Activated CD4-positive, alpha-beta T cell treated with anti-CD3 and anti-CD28 coated beads for 36 hours (primary cell): ENCODE data around the gene TXNRD2. TPM values are rescaled to one million over a fixed set of nuclear protein-coding genes. Genes with fewer than 3 reads are reported as not detected.

ENCODE experiments used
- ATAC-seq: fragments of 200-7000 bp; cut with Tn5 transposase; one replicate; pipeline ENCODE4 v1.10.0; 2021; ENCODE audit warnings: mild to moderate bottlenecking, moderate library complexity
- CTCF ChIA-PET: fragments of 350-600 bp; sonication (Branson Sonifier 250); formaldehyde crosslinking; loops from one replicate; lab custom pipeline; 2021; ENCODE audit warnings: antibody characterized with exemption; lab: Charles Lee
- POLR2A ChIA-PET: fragments of 350-600 bp; sonication (Branson Sonifier 250); formaldehyde crosslinking; loops from one replicate; lab custom pipeline; 2021; ENCODE audit warnings: antibody characterized with exemption, inconsistent platforms; lab: Charles Lee
- DNase-seq: peaks from one replicate; pipeline ENCODE4 v3.0.0-alpha.2; 2020
- H3K27ac Mint-ChIP-seq: one replicate; pipeline ENCODE4 v1.8.0; 2021; ENCODE audit warnings: mixed read lengths
- H3K27me3 Mint-ChIP-seq: one replicate; pipeline ENCODE4 v1.8.0; 2021; ENCODE audit warnings: mixed read lengths
- H3K36me3 Mint-ChIP-seq: one replicate; pipeline ENCODE4 v1.8.0; 2021; ENCODE audit warnings: low read depth, mixed read lengths
- H3K4me1 Mint-ChIP-seq: one replicate; pipeline ENCODE4 v1.8.0; 2021; ENCODE audit warnings: mixed read lengths
- H3K4me3 Mint-ChIP-seq: one replicate; pipeline ENCODE4 v1.8.0; 2021; ENCODE audit warnings: mild to moderate bottlenecking, moderate library complexity, mixed read lengths
- H3K9me3 Mint-ChIP-seq: one replicate; pipeline ENCODE4 v1.8.0; 2021; ENCODE audit warnings: low read depth, mixed read lengths
- intact Hi-C, 2 experiments: fragments of 100-400 bp; cut with DNase I in 1 of 2; cut with micrococcal nuclease in 1 of 2; formaldehyde crosslinking; loops; one replicate each; pipeline versions ENCODE4 v1.14.2 to v1.15.1; 2022 to 2024; cut with DNase I, micrococcal nuclease
- total RNA-seq, 2 experiments: library from RNA; stranded (reverse); gene quantifications; one replicate each; pipeline ENCODE4 v1.2.3, GENCODE V29; 2021

TXNRD2 gene
- total RNA-seq, 2 experiments from 2014 or later, result 24.1 to 25.3 TPM

- peaks cover 6% of the 10 kb centered on the region for H3K4me1 Mint-ChIP-seq
- CTCF ChIA-PET, result interaction anchor here (0.9 kb wide), 1 partner anchor 25 kb away, joined by 3 read pairs; no protein-coding TSS in a partner anchor
- peaks cover 1% of the 10 kb centered on the region for H3K36me3 Mint-ChIP-seq
Measured at GRCh38 chr22:19978748-19979147, 37.1 kb upstream of the TXNRD2 start.

GRCh38 chr22:19977296-19978243, 36.0 kb upstream of the TXNRD2 start:
- ATAC-seq, result no peak
- Mint-ChIP-seq H3K4me3 (no peak overlapping the region), H3K36me3 (peaks cover 1% of the 10 kb centered on the region), H3K27me3 (no peaks in the 10 kb centered on the region), H3K4me1 (peaks cover 6% of the 10 kb centered on the region), H3K27ac (no peak overlapping the region), H3K9me3 (no peaks in the 10 kb centered on the region)
- ChIA-PET CTCF (interaction anchor here (0.6 kb wide), 1 partner anchor 14 kb away, joined by 3 read pairs; no protein-coding TSS in a partner anchor), POLR2A (no interaction called here)
- no peak for DNase-seq
- intact Hi-C loops, result loop anchor here in 1 of 2 experiments (10.0 kb wide), 1 partner anchor 317 kb away; no protein-coding TSS in a partner anchor

More at GRCh38 chr22:19978748-19979147, 37.1 kb upstream of the TXNRD2 start:
- POLR2A ChIA-PET, result no interaction called here
- Mint-ChIP-seq H3K27me3 (no peaks in the 10 kb centered on the region), H3K4me3 (no peak overlapping the region), H3K27ac (no peak overlapping the region), H3K9me3 (no peaks in the 10 kb centered on the region)
- ATAC-seq (no peak), DNase-seq (no peak)
- intact Hi-C loops, result loop anchor here in 1 of 2 experiments (10.0 kb wide), 1 partner anchor 316 kb away; no protein-coding TSS in a partner anchor

- Mint-ChIP-seq H3K9me3 (no peaks in the 10 kb centered on the region), H3K4me1 (peaks cover 6% of the 10 kb centered on the region), H3K36me3 (peaks cover 1% of the 10 kb centered on the region), H3K4me3 (no peak overlapping the region), H3K27me3 (no peaks in the 10 kb centered on the region), H3K27ac (peak overlapping the region; percentile 17)
- ATAC-seq (no peak), DNase-seq (no peak)
- ChIA-PET POLR2A (no interaction called here), CTCF (no interaction called here)
- intact Hi-C loops, result loop anchor here in 1 of 2 experiments (10.0 kb wide), 1 partner anchor 318 kb away; no protein-coding TSS in a partner anchor
Measured at GRCh38 chr22:19976671-19977070, 35.1 kb upstream of the TXNRD2 start.

- POLR2A ChIA-PET, result interaction anchor here (0.9 kb wide), 1 partner anchor 38 kb away, joined by 3 read pairs; no protein-coding TSS in a partner anchor
- H3K27me3 Mint-ChIP-seq, result no peaks in the 10 kb centered on the region
- peaks cover 1% of the 10 kb centered on the region for H3K36me3 Mint-ChIP-seq
- H3K4me1 Mint-ChIP-seq, result peaks cover 9% of the 10 kb centered on the region
- H3K27ac Mint-ChIP-seq, result no peak overlapping the region
- H3K4me3 Mint-ChIP-seq, result no peak overlapping the region
- CTCF ChIA-PET, result no interaction called here
- no peak for DNase-seq
- no peaks in the 10 kb centered on the region for H3K9me3 Mint-ChIP-seq
- ATAC-seq, result no peak
- intact Hi-C loops, result loop anchor here in 1 of 2 experiments (10.0 kb wide), 1 partner anchor 319 kb away; no protein-coding TSS in a partner anchor
Measured at GRCh38 chr22:19975707-19976035, 34.1 kb upstream of the TXNRD2 start.

GRCh38 chr22:19974935-19975706, 33.5 kb upstream of the TXNRD2 start:
- ATAC-seq, result no peak
- Mint-ChIP-seq H3K36me3 (peaks cover under 1% of the 10 kb centered on the region), H3K4me1 (peaks cover 11% of the 10 kb centered on the region), H3K9me3 (no peaks in the 10 kb centered on the region), H3K27me3 (no peaks in the 10 kb centered on the region), H3K4me3 (no peak overlapping the region), H3K27ac (no peak overlapping the region)
- intact Hi-C loops, result loop anchor here in 1 of 2 experiments (10.0 kb wide), 1 partner anchor 320 kb away; no protein-coding TSS in a partner anchor
- ChIA-PET CTCF (interaction anchor here (1.2 kb wide), 1 partner anchor 10 kb away, joined by 3 read pairs; no protein-coding TSS in a partner anchor), POLR2A (interaction anchor here (0.9 kb wide), 1 partner anchor 38 kb away, joined by 3 read pairs; no protein-coding TSS in a partner anchor)
- DNase-seq, result no peak

GRCh38 chr22:19974268-19974861, 32.7 kb upstream of the TXNRD2 start:
- Mint-ChIP-seq H3K9me3 (no peaks in the 10 kb centered on the region), H3K4me3 (no peak overlapping the region), H3K27me3 (no peaks in the 10 kb centered on the region), H3K36me3 (no peaks in the 10 kb centered on the region), H3K27ac (no peak overlapping the region), H3K4me1 (peaks cover 11% of the 10 kb centered on the region)
- intact Hi-C loops, result loop anchor here in 1 of 2 experiments (10.0 kb wide), 1 partner anchor 320 kb away; no protein-coding TSS in a partner anchor
- ATAC-seq (peak; percentile 34), DNase-seq (peak; percentile 25)
- ChIA-PET POLR2A (no interaction called here), CTCF (interaction anchor here (0.5 to 1.2 kb wide), 3 partner anchors 9 to 232 kb away, joined by 3 read pairs; no protein-coding TSS in a partner anchor)

- Mint-ChIP-seq H3K4me3 (no peak overlapping the region), H3K36me3 (no peaks in the 10 kb centered on the region), H3K27me3 (no peaks in the 10 kb centered on the region), H3K27ac (no peak overlapping the region), H3K4me1 (peaks cover 11% of the 10 kb centered on the region), H3K9me3 (no peaks in the 10 kb centered on the region)
- DNase-seq, result no peak
- no peak for ATAC-seq
- CTCF ChIA-PET, result interaction anchor here (0.5 to 1.2 kb wide), 4 partner anchors 8 to 233 kb away, joined by 3 read pairs; no protein-coding TSS in a partner anchor
- intact Hi-C loops, result loop anchor here in 1 of 2 experiments (10.0 kb wide), 1 partner anchor 321 kb away; no protein-coding TSS in a partner anchor
- POLR2A ChIA-PET, result interaction anchor here (0.6 kb wide), 1 partner anchor 83 kb away, joined by 3 read pairs; no protein-coding TSS in a partner anchor
Measured at GRCh38 chr22:19973551-19974267, 32.1 kb upstream of the TXNRD2 start.

GRCh38 chr22:19972652-19973550, 31.3 kb upstream of the TXNRD2 start:
- no peaks in the 10 kb centered on the region for H3K27me3 Mint-ChIP-seq
- no peak overlapping the region for H3K27ac Mint-ChIP-seq
- intact Hi-C loops, result loop anchor here in 1 of 2 experiments (10.0 kb wide), 1 partner anchor 322 kb away; no protein-coding TSS in a partner anchor
- H3K36me3 Mint-ChIP-seq, result no peaks in the 10 kb centered on the region
- no peak overlapping the region for H3K4me3 Mint-ChIP-seq
- ChIA-PET CTCF (interaction anchor here (0.5 to 2.6 kb wide), 4 partner anchors 40 to 186 kb away, joined by 3 to 14 read pairs (median 4); no protein-coding TSS in a partner anchor), POLR2A (interaction anchor here (0.6 kb wide), 1 partner anchor 82 kb away, joined by 3 read pairs; no protein-coding TSS in a partner anchor)
- DNase-seq (no peak), ATAC-seq (no peak)
- H3K4me1 Mint-ChIP-seq, result peaks cover 11% of the 10 kb centered on the region
- H3K9me3 Mint-ChIP-seq, result no peaks in the 10 kb centered on the region

- Mint-ChIP-seq H3K27ac (no peak overlapping the region), H3K9me3 (no peaks in the 10 kb centered on the region), H3K4me1 (peaks cover 11% of the 10 kb centered on the region), H3K36me3 (no peaks in the 10 kb centered on the region), H3K27me3 (no peaks in the 10 kb centered on the region), H3K4me3 (no peak overlapping the region)
- DNase-seq (no peak), ATAC-seq (no peak)
- CTCF ChIA-PET, result interaction anchor here (0.6 to 2.6 kb wide), 4 partner anchors 39 to 242 kb away, joined by 3 to 14 read pairs (median 4); no protein-coding TSS in a partner anchor
- intact Hi-C loops, result loop anchor here in 1 of 2 experiments (10.0 kb wide), 1 partner anchor 323 kb away; no protein-coding TSS in a partner anchor
- POLR2A ChIA-PET, result no interaction called here
Measured at GRCh38 chr22:19972251-19972650, 30.6 kb upstream of the TXNRD2 start.
